DND-41 (cell line): ENCODE measurements around the gene NFATC3.

Experiments
- ATAC-seq: fragments of 200-7000 bp; cut with Tn5 transposase; 3 replicates; pipeline ENCODE4 v1.9.1; 2021; ENCODE audit warnings: low read depth; ENCODE audit not compliant: insufficient read depth
- DNase-seq: peaks from one replicate; pipeline ENCODE4 v3.0.0-alpha.2; 2020
- H2AFZ ChIP-seq: 2 replicates; pipeline ENCODE4 v1.6.0; 2012; ENCODE audit warnings: low read depth, low read length
- H3K27ac ChIP-seq: 2 replicates; pipeline ENCODE4 v1.5.1; 2012; ENCODE audit warnings: low read length, inconsistent platforms
- H3K27me3 ChIP-seq: fragments of 200-600 bp; sonication (generic); 2 replicates; pipeline ENCODE4 v1.6.0; 2012; ENCODE audit warnings: low read length, mild to moderate bottlenecking, inconsistent platforms; ENCODE audit not compliant: insufficient read depth, poor library complexity
- H3K36me3 ChIP-seq: 2 replicates; pipeline ENCODE4 v1.5.1; 2012; ENCODE audit warnings: low read length, inconsistent platforms; ENCODE audit not compliant: insufficient read depth
- H3K4me1 ChIP-seq: 2 replicates; pipeline ENCODE4 v1.5.1; 2012; ENCODE audit warnings: mild to moderate bottlenecking, low read length; ENCODE audit not compliant: insufficient read depth
- H3K4me2 ChIP-seq: 2 replicates; pipeline ENCODE4 v1.6.0; 2012; ENCODE audit warnings: mild to moderate bottlenecking, moderate library complexity, low read length, inconsistent platforms; ENCODE audit not compliant: insufficient read depth
- H3K4me3 ChIP-seq, 2 experiments: fragments of 200-600 bp in 1 of 2; shearing (Covaris generic) in 1 of 2; 2 replicates each; pipeline ENCODE4 v1.5.1; 2012 to 2016; ENCODE audit warnings: inconsistent platforms in 2 of 2, low read length in 2 of 2, mild to moderate bottlenecking in 2 of 2, low read depth in 1 of 2, moderate library complexity in 1 of 2
- H3K79me2 ChIP-seq: 2 replicates; pipeline ENCODE4 v1.6.0; 2012; ENCODE audit warnings: low read length, inconsistent platforms; ENCODE audit not compliant: insufficient read depth
- H3K9ac ChIP-seq: 2 replicates; pipeline ENCODE4 v1.6.0; 2012; ENCODE audit warnings: low read depth, mild to moderate bottlenecking, inconsistent platforms, low read length, moderate library complexity
- H3K9me3 ChIP-seq: 2 replicates; pipeline ENCODE4 v1.5.1; 2012; ENCODE audit warnings: low read length, moderate library complexity, mild to moderate bottlenecking, inconsistent platforms; ENCODE audit not compliant: insufficient read depth, severe bottlenecking
- H4K20me1 ChIP-seq: 2 replicates; pipeline ENCODE4 v1.6.0; 2012; ENCODE audit warnings: low read length; ENCODE audit not compliant: insufficient read depth
- EZH2 ChIP-seq: IDR thresholded peaks from 3 replicates; pipeline ENCODE4 v1.6.1; 2012; ENCODE audit warnings: borderline replicate concordance, low read depth, mild to moderate bottlenecking, moderate library complexity, low read length, inconsistent platforms; ENCODE audit not compliant: severe bottlenecking
- TF ChIP-seq, protein P1 (sequence below): IDR thresholded peaks from 2 replicates; pipeline ENCODE4 v1.5.1; 2012; ENCODE audit warnings: borderline replicate concordance, low read length, moderate library complexity, mild to moderate bottlenecking; ENCODE audit not compliant: poor library complexity, severe bottlenecking; ENCODE audit errors: extremely low read depth

NFATC3 gene

DNA sequence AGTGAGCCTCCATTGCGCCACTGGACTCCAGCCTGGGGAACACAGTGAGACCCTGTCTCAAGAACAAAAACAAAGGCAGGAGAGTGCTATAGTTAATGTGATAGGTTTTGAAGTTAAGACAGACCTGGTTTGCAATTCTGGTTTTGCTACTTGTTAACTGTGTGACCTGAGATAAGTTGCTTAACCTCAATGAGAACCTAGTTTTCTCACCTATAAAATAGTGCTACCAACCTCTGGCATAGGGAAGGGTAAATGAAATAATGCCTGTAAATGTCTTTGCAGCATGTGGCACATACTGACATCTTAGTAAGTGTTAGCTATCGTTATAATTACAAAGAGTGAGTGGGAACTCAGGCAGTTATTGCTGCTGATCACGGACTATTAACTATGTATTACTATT, 29.8 kb upstream of the NFATC3 start:
- ATAC-seq, result no peak
- H4K20me1 ChIP-seq, result no peaks in the 10 kb centered on the region
- H3K27me3 ChIP-seq, result no peaks in the 10 kb centered on the region
- no peak overlapping the region for H2AFZ ChIP-seq
- no peaks in the 10 kb centered on the region for H3K79me2 ChIP-seq
- H3K4me2 ChIP-seq, result no peak overlapping the region
- TF ChIP-seq, protein P1, sequence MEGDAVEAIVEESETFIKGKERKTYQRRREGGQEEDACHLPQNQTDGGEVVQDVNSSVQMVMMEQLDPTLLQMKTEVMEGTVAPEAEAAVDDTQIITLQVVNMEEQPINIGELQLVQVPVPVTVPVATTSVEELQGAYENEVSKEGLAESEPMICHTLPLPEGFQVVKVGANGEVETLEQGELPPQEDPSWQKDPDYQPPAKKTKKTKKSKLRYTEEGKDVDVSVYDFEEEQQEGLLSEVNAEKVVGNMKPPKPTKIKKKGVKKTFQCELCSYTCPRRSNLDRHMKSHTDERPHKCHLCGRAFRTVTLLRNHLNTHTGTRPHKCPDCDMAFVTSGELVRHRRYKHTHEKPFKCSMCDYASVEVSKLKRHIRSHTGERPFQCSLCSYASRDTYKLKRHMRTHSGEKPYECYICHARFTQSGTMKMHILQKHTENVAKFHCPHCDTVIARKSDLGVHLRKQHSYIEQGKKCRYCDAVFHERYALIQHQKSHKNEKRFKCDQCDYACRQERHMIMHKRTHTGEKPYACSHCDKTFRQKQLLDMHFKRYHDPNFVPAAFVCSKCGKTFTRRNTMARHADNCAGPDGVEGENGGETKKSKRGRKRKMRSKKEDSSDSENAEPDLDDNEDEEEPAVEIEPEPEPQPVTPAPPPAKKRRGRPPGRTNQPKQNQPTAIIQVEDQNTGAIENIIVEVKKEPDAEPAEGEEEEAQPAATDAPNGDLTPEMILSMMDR, result no peak
- TF ChIP-seq EZH2, result no peak
- no peak for DNase-seq
- H3K36me3 ChIP-seq, result peaks cover 46% of the 10 kb centered on the region
- H3K4me3 ChIP-seq, result no peak overlapping the region
- H3K9ac ChIP-seq, result no peak overlapping the region
- no peaks in the 10 kb centered on the region for H3K4me1 ChIP-seq
- no peak overlapping the region for H3K27ac ChIP-seq
- H3K9me3 ChIP-seq, result no peaks in the 10 kb centered on the region

DNA sequence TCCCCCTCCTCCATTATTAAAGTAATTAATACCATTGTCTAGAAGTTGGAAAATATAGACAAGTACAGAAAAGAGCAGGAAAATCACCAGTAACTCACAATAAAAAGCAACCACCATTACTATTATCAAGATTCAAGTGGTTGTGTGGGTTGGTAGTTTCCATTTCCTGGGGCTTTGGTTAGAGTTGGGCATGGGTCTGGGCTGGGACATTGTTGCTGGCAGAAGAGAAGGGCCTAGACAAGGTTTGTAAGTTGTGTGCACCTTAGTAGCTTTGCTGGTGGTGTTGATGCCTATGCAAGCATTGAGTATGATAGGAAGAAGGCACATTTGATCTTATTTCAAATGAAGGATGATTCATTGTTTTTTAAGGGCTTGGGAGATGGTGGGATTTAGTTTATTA, 25.4 kb upstream of the NFATC3 start:
- DNase-seq (no peak), ATAC-seq (no peak)
- Histone ChIP-seq H3K27ac (no peak overlapping the region), H3K4me3 (no peak overlapping the region), H3K4me1 (no peaks in the 10 kb centered on the region), H4K20me1 (no peaks in the 10 kb centered on the region), H3K9me3 (no peaks in the 10 kb centered on the region), H3K27me3 (no peaks in the 10 kb centered on the region), H3K79me2 (no peaks in the 10 kb centered on the region), H2AFZ (no peak overlapping the region), H3K4me2 (no peak overlapping the region), H3K9ac (no peak overlapping the region), H3K36me3 (peaks cover 33% of the 10 kb centered on the region)
- TF ChIP-seq, protein P1, result no peak
- TF ChIP-seq EZH2, result no peak

DNA sequence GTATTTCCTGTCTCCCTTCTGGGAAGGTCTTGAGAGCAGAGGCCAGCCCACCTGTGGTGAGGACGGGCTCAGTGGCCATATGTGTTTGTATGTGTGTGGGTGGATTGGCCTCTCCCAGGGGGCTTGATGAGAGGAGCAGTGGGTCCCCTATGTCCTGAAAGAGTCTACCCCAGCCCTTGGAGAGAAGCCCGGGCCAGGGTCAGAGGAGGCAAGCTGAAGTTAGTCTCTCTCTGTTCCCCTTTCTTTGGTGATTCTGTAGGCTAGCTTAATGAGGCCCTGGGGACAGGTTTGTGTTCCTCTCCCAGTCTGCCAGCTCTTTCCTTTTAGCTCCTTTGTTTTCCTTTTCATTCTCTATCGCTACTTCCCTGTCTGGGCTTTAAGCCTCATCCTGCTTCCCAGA, 23.8 kb upstream of the NFATC3 start:
- Histone ChIP-seq H3K36me3 (peaks cover 24% of the 10 kb centered on the region), H4K20me1 (no peaks in the 10 kb centered on the region), H3K27me3 (no peaks in the 10 kb centered on the region), H3K79me2 (no peaks in the 10 kb centered on the region), H3K9me3 (no peaks in the 10 kb centered on the region), H3K4me1 (no peaks in the 10 kb centered on the region), H2AFZ (no peak overlapping the region), H3K4me2 (no peak overlapping the region), H3K27ac (no peak overlapping the region), H3K9ac (no peak overlapping the region), H3K4me3 (no peak overlapping the region)
- DNase-seq (no peak), ATAC-seq (no peak)
- TF ChIP-seq, protein P1, result no peak
- no peak for TF ChIP-seq EZH2

DNA sequence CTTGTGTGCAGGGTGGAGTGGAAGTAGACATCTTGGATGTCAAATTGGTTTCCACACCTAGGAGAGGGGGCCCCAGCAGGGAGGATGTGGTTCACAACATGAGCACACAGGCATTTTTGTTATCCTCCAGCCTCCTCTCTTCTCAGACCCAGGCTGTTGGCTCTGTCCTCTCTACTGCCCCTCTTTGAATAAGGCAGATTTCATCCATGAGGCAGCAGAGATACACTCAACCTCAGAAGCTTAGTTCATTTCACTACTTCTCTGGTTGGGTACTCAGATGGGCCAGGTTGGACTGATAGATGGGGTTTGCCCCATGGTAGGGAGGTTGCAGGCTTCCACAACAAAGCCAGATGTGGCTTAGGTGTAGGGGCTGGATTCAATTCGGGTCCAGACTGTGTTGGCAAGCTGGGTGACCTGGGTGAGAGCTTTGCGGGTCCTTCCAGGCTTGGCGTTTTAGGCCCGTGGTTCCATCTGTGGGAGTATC, 22.2 kb upstream of the NFATC3 start:
- Histone ChIP-seq H3K4me1 (no peaks in the 10 kb centered on the region), H3K27me3 (no peaks in the 10 kb centered on the region), H3K27ac (no peak overlapping the region), H3K9me3 (no peaks in the 10 kb centered on the region), H3K9ac (no peak overlapping the region), H2AFZ (no peak overlapping the region), H4K20me1 (no peaks in the 10 kb centered on the region), H3K36me3 (peaks cover 26% of the 10 kb centered on the region), H3K4me3 (no peak overlapping the region), H3K79me2 (no peaks in the 10 kb centered on the region), H3K4me2 (no peak overlapping the region)
- peak; percentile 70 for ATAC-seq
- DNase-seq, result peak; percentile 50
- no peak for TF ChIP-seq EZH2
- TF ChIP-seq, protein P1, result no peak
